HCT116 (cell line): ENCODE measurements around the gene NXPH1. TPM values are rescaled to one million over a fixed set of nuclear protein-coding genes. Genes with fewer than 3 reads are reported as not detected.

Source experiments
- ATAC-seq: fragments of 200-7000 bp; cut with Tn5 transposase; 2 replicates; pipeline ENCODE4 v1.9.1; 2020; ENCODE audit warnings: mild to moderate bottlenecking, moderate library complexity
- BruUV-seq: library from RNA; stranded (reverse); fragments of 400-500 nt; replicated peaks from 2 replicates; lab custom pipeline; 2021; lab: Mats Ljungman, UMichigan
- CTCF ChIA-PET: fragments of 300-600 bp; sonication (Branson Sonifier 250); formaldehyde crosslinking; loops from one replicate; lab custom pipeline; 2021; ENCODE audit warnings: antibody characterized with exemption; lab: Charles Lee
- POLR2A ChIA-PET: fragments of 300-600, 350-600 bp; sonication (Branson Sonifier 250); formaldehyde crosslinking; loops from one replicate; lab custom pipeline; 2021; ENCODE audit warnings: antibody characterized with exemption; lab: Charles Lee
- RAD21 ChIA-PET, 2 experiments: fragments of 300-600 bp; sonication (Branson Sonifier 250); formaldehyde crosslinking; loops; one replicate each; lab custom pipeline; 2023; ENCODE audit warnings: low total read pairs in 2 of 2; ENCODE audit not compliant: uncharacterized antibody in 2 of 2, unreplicated experiment in 2 of 2, low non-redundant PET in 1 of 2; lab: Charles Lee
- DNase-seq: peaks from one replicate; pipeline ENCODE4 v3.0.0-alpha.2; 2010; ENCODE audit warnings: low read depth, low spot score
- H2AFZ ChIP-seq: fragments of 200-600 bp; shearing (Covaris generic), sonication (generic); 2 replicates; pipeline ENCODE4 v1.6.1; 2017; ENCODE audit warnings: low read depth, mixed run types, mixed read lengths, antibody characterized with exemption, low read length; ENCODE audit not compliant: poor library complexity, severe bottlenecking
- H3K27ac ChIP-seq: 2 replicates; pipeline ENCODE4 v1.5.1; 2012; ENCODE audit warnings: low read depth, low read length
- H3K27me3 ChIP-seq: fragments of 200-600 bp; sonication (generic); 2 replicates; pipeline ENCODE4 v1.6.1; 2016; ENCODE audit warnings: mixed run types, low read length, mixed read lengths; ENCODE audit not compliant: insufficient read depth
- H3K36me3 ChIP-seq, 2 experiments: fragments of 200-500 bp in 1 of 2; fragments of 200-600 bp in 1 of 2; sonication (Bioruptor generic) in 1 of 2; sonication (generic) in 1 of 2; 2 replicates each; pipeline versions ENCODE4 v1.5.1 to v1.6.1; 2014 to 2016; ENCODE audit warnings: low read length in 2 of 2, inconsistent platforms in 1 of 2, mixed read lengths in 1 of 2, mixed run types in 1 of 2; ENCODE audit not compliant: insufficient read depth in 2 of 2, control insufficient read depth in 1 of 2
- H3K4me1 ChIP-seq, 2 experiments: fragments of 200-600 bp in 1 of 2; sonication (generic) in 1 of 2; 2 replicates each; pipeline versions ENCODE4 v1.5.1 to v1.6.1; 2012 to 2017; ENCODE audit warnings: low read length in 2 of 2, inconsistent platforms in 1 of 2, mild to moderate bottlenecking in 1 of 2, mixed read lengths in 1 of 2, mixed run types in 1 of 2, moderate library complexity in 1 of 2; ENCODE audit not compliant: insufficient read depth in 2 of 2, control insufficient read depth in 1 of 2
- H3K4me2 ChIP-seq: fragments of 200-600 bp; sonication (generic); 2 replicates; pipeline ENCODE4 v1.6.1; 2017; ENCODE audit warnings: mixed run types, low read length, mixed read lengths
- H3K4me3 ChIP-seq, 2 experiments: fragments of 200-600 bp in 1 of 2; sonication (generic) in 1 of 2; replicated peaks in 1 of 2; 2 replicates each; pipeline ENCODE4 v1.5.1; 2011 to 2016; ENCODE audit warnings: low read length in 2 of 2, control low read depth in 1 of 2, low read depth in 1 of 2, mild to moderate bottlenecking in 1 of 2, mixed read lengths in 1 of 2, mixed run types in 1 of 2
- H3K79me2 ChIP-seq: fragments of 200-600 bp; sonication (generic); 2 replicates; pipeline ENCODE4 v1.6.1; 2017; ENCODE audit warnings: mild to moderate bottlenecking, mixed run types, low read length, moderate library complexity, mixed read lengths; ENCODE audit not compliant: insufficient read depth
- H3K9ac ChIP-seq: fragments of 200-600 bp; sonication (generic); 2 replicates; pipeline ENCODE4 v1.6.1; 2016; ENCODE audit warnings: low read length, mixed read lengths
- H3K9me2 ChIP-seq: fragments of 200-600 bp; sonication (generic), shearing (Covaris generic); 2 replicates; pipeline ENCODE4 v1.6.1; 2017; ENCODE audit warnings: mixed run types, mild to moderate bottlenecking, moderate library complexity; ENCODE audit not compliant: insufficient read depth
- H3K9me3 ChIP-seq, 2 experiments: fragments of 200-500 bp in 1 of 2; fragments of 200-600 bp in 1 of 2; sonication (Bioruptor generic) in 1 of 2; sonication (generic) in 1 of 2; 2 replicates each; pipeline ENCODE4 v1.6.1; 2014 to 2017; ENCODE audit warnings: low read length in 2 of 2, mixed read lengths in 2 of 2, inconsistent platforms in 1 of 2, low read depth in 1 of 2, mild to moderate bottlenecking in 1 of 2, mixed run types in 1 of 2, moderate library complexity in 1 of 2; ENCODE audit not compliant: control insufficient read depth in 1 of 2, insufficient read depth in 1 of 2
- H4K20me1 ChIP-seq: fragments of 200-600 bp; sonication (generic), shearing (Covaris generic); 2 replicates; pipeline ENCODE4 v1.6.1; 2017; ENCODE audit warnings: mixed run types, mild to moderate bottlenecking, moderate library complexity; ENCODE audit not compliant: insufficient read depth
- CEBPB ChIP-seq: IDR thresholded peaks from 2 replicates; pipeline ENCODE4 v1.6.1; 2012; ENCODE audit warnings: low read depth
- EGR1 ChIP-seq: IDR thresholded peaks from 2 replicates; pipeline ENCODE4 v1.6.1; 2012; ENCODE audit warnings: low read depth
- ELF1 ChIP-seq: IDR thresholded peaks from 2 replicates; pipeline ENCODE4 v1.6.1; 2012; ENCODE audit warnings: low read depth, borderline replicate concordance
- EZH2 ChIP-seq: fragments of 200-600 bp; sonication (generic); IDR thresholded peaks from 2 replicates; pipeline ENCODE4 v1.6.1; 2017; ENCODE audit warnings: antibody characterized with exemption, mixed run types
- EZH2phosphoT487 ChIP-seq: fragments of 200-600 bp; IDR thresholded peaks from 2 replicates; pipeline ENCODE4 v1.6.1; 2018; ENCODE audit warnings: antibody characterized with exemption, borderline replicate concordance
- FOSL1 ChIP-seq: IDR thresholded peaks from 2 replicates; pipeline ENCODE4 v1.6.1; 2012; ENCODE audit warnings: low read depth
- JUND ChIP-seq: IDR thresholded peaks from 2 replicates; pipeline ENCODE4 v1.6.1; 2012
- POLR2A ChIP-seq: IDR thresholded peaks from 2 replicates; pipeline ENCODE4 v1.7.0; 2011; ENCODE audit warnings: borderline replicate concordance; ENCODE audit not compliant: insufficient read depth, insufficient read length; ENCODE audit errors: extremely low read depth
- RAD21 ChIP-seq: IDR thresholded peaks from 2 replicates; pipeline ENCODE4 v1.6.1; 2012; ENCODE audit warnings: low read depth, mild to moderate bottlenecking
- SIN3A ChIP-seq: IDR thresholded peaks from 2 replicates; pipeline ENCODE4 v1.6.1; 2012; ENCODE audit warnings: low read depth
- SP1 ChIP-seq: IDR thresholded peaks from 2 replicates; pipeline ENCODE4 v1.6.1; 2012; ENCODE audit warnings: low read depth
- SRF ChIP-seq: IDR thresholded peaks from 2 replicates; pipeline ENCODE4 v1.6.1; 2012; ENCODE audit warnings: low read depth
- TCF7L2 ChIP-seq: IDR thresholded peaks from 2 replicates; pipeline ENCODE4 v1.7.0; 2011; ENCODE audit warnings: borderline replicate concordance, inconsistent platforms; ENCODE audit not compliant: insufficient read depth, insufficient read length; ENCODE audit errors: extremely low read depth
- YY1 ChIP-seq: IDR thresholded peaks from 2 replicates; pipeline ENCODE4 v1.6.1; 2011; ENCODE audit warnings: low read length, low read depth, moderate library complexity, mild to moderate bottlenecking; ENCODE audit not compliant: insufficient replicate concordance; ENCODE audit errors: extremely low read depth
- ZFX ChIP-seq: fragments of 450-650 bp; IDR thresholded peaks from 2 replicates; pipeline ENCODE4 v1.6.1; 2017
- intact Hi-C: fragments of 100-400 bp; cut with micrococcal nuclease; formaldehyde crosslinking; loops from 2 replicates; pipeline ENCODE4 v1.10.0; 2022
- total RNA-seq: library from RNA; stranded (reverse); gene quantifications from one replicate; pipeline ENCODE4 v1.2.1, GENCODE V29; 2021; ENCODE audit not compliant: unreplicated experiment
- TF ChIP-seq, protein P1 (sequence below): IDR thresholded peaks from 2 replicates; pipeline ENCODE4 v1.6.1; 2011; ENCODE audit warnings: mild to moderate bottlenecking, low read length, moderate library complexity; ENCODE audit not compliant: insufficient replicate concordance; ENCODE audit errors: extremely low read depth
- TF ChIP-seq, protein P2 (sequence below), 3 experiments: fragments of 200-600 bp in 1 of 3; sonication (generic) in 1 of 3; IDR thresholded peaks in 2 of 3; conservative IDR thresholded peaks in 1 of 3; 2 replicates each; pipeline ENCODE4 v1.5.1; 2012 to 2017; ENCODE audit warnings: low read depth in 2 of 3, low read length in 2 of 3, antibody characterized with exemption in 1 of 3, borderline replicate concordance in 1 of 3, control low read depth in 1 of 3, mild to moderate bottlenecking in 1 of 3, mixed read lengths in 1 of 3, mixed run types in 1 of 3, moderate library complexity in 1 of 3; ENCODE audit not compliant: insufficient read depth in 1 of 3
- TF ChIP-seq, protein P3 (sequence below): IDR thresholded peaks from 2 replicates; pipeline ENCODE4 v1.6.1; 2012; ENCODE audit warnings: low read depth
- TF ChIP-seq, protein P4 (sequence below): IDR thresholded peaks from 2 replicates; pipeline ENCODE4 v1.6.1; 2012
- TF ChIP-seq, protein P5 (sequence below): IDR thresholded peaks from 2 replicates; pipeline ENCODE4 v1.6.1; 2012

The NXPH1 gene
- total RNA-seq, 1 experiment from 2014 or later, result 0.17 TPM

DNA sequence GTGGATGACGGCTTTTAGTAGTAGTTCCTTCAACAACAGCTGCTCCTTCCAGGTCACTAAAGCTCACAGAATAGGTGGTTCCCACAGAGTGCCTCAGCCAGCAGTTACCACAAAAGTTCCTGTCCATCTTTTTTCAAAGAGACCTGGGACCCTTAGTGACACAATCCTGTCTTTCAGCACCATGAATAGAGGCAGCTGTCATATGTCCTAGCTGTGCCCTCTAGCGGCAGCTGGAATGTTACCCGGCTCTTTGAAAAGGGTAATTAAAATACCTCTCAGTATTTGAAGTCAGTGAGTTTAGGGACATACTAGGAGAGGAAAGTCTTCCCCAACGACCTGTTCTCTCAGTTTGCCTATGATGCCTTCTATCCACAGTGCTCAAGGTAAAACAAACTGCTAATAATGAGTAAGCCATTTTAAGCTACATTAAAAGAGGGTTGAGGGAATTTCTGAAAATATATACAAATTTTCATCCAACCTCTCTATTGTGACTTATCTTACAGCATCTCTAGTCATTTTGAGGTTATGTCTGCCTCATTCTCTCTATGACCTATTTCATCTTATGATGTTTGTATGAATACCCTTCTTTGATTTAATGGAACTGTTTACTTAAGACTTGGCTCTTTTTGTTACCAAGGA lies 290.8 kb downstream of the NXPH1 start:
- BruUV-seq, result no TSS peak
- RAD21 ChIA-PET, result no interaction called here
- CTCF ChIA-PET, result interaction anchor here (0.8 to 1.2 kb wide), 6 partner anchors 16 to 305 kb away, joined by 3 to 6 read pairs (median 3); no protein-coding TSS in a partner anchor
- H3K27me3 ChIP-seq, result no peaks in the 10 kb centered on the region
- H3K9me2 ChIP-seq, result no peaks in the 10 kb centered on the region
- H3K4me1 ChIP-seq, result no peaks in the 10 kb centered on the region
- no peaks in the 10 kb centered on the region for H4K20me1 ChIP-seq
- POLR2A ChIA-PET, result no interaction called here
- no peak for DNase-seq
- no peak overlapping the region for H2AFZ ChIP-seq
- H3K9me3 ChIP-seq, result no peaks in the 10 kb centered on the region
- H3K9ac ChIP-seq, result no peak overlapping the region
- intact Hi-C loops, result loop anchor here (1.0 to 5.0 kb wide), 2 partner anchors 287 to 307 kb away; no protein-coding TSS in a partner anchor
- H3K36me3 ChIP-seq, result no peaks in the 10 kb centered on the region
- no peaks in the 10 kb centered on the region for H3K79me2 ChIP-seq
- no peak overlapping the region for H3K27ac ChIP-seq
- no peak overlapping the region for H3K4me3 ChIP-seq
- peak; percentile 78 for ATAC-seq
- H3K4me2 ChIP-seq, result no peak overlapping the region
- TF ChIP-seq YY1 (no peak), FOSL1 (no peak), ELF1 (no peak), EZH2 (no peak), CEBPB (no peak), RAD21 (peak; percentile 53), POLR2A (no peak), SIN3A (no peak), SP1 (no peak), ZFX (no peak), JUND (no peak), SRF (no peak), TCF7L2 (peak; percentile 51), EZH2phosphoT487 (no peak), EGR1 (no peak)
- TF ChIP-seq, protein P1, sequence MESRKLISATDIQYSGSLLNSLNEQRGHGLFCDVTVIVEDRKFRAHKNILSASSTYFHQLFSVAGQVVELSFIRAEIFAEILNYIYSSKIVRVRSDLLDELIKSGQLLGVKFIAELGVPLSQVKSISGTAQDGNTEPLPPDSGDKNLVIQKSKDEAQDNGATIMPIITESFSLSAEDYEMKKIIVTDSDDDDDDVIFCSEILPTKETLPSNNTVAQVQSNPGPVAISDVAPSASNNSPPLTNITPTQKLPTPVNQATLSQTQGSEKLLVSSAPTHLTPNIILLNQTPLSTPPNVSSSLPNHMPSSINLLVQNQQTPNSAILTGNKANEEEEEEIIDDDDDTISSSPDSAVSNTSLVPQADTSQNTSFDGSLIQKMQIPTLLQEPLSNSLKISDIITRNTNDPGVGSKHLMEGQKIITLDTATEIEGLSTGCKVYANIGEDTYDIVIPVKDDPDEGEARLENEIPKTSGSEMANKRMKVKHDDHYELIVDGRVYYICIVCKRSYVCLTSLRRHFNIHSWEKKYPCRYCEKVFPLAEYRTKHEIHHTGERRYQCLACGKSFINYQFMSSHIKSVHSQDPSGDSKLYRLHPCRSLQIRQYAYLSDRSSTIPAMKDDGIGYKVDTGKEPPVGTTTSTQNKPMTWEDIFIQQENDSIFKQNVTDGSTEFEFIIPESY, result no peak
- TF ChIP-seq, protein P2, sequence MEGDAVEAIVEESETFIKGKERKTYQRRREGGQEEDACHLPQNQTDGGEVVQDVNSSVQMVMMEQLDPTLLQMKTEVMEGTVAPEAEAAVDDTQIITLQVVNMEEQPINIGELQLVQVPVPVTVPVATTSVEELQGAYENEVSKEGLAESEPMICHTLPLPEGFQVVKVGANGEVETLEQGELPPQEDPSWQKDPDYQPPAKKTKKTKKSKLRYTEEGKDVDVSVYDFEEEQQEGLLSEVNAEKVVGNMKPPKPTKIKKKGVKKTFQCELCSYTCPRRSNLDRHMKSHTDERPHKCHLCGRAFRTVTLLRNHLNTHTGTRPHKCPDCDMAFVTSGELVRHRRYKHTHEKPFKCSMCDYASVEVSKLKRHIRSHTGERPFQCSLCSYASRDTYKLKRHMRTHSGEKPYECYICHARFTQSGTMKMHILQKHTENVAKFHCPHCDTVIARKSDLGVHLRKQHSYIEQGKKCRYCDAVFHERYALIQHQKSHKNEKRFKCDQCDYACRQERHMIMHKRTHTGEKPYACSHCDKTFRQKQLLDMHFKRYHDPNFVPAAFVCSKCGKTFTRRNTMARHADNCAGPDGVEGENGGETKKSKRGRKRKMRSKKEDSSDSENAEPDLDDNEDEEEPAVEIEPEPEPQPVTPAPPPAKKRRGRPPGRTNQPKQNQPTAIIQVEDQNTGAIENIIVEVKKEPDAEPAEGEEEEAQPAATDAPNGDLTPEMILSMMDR (IDR thresholded peaks at IDR 0.05 in 2 of 3, conservative IDR thresholded peaks at IDR 0.05 in 1 of 3; ENCODE audit: borderline replicate concordance in 1 of 3, insufficient read depth in 1 of 3, low read depth in 2 of 3, low read length in 2 of 3), result peak; percentile 37 to 76 (median 71); a peak in 5 of 6 replicates
- TF ChIP-seq, protein P3, sequence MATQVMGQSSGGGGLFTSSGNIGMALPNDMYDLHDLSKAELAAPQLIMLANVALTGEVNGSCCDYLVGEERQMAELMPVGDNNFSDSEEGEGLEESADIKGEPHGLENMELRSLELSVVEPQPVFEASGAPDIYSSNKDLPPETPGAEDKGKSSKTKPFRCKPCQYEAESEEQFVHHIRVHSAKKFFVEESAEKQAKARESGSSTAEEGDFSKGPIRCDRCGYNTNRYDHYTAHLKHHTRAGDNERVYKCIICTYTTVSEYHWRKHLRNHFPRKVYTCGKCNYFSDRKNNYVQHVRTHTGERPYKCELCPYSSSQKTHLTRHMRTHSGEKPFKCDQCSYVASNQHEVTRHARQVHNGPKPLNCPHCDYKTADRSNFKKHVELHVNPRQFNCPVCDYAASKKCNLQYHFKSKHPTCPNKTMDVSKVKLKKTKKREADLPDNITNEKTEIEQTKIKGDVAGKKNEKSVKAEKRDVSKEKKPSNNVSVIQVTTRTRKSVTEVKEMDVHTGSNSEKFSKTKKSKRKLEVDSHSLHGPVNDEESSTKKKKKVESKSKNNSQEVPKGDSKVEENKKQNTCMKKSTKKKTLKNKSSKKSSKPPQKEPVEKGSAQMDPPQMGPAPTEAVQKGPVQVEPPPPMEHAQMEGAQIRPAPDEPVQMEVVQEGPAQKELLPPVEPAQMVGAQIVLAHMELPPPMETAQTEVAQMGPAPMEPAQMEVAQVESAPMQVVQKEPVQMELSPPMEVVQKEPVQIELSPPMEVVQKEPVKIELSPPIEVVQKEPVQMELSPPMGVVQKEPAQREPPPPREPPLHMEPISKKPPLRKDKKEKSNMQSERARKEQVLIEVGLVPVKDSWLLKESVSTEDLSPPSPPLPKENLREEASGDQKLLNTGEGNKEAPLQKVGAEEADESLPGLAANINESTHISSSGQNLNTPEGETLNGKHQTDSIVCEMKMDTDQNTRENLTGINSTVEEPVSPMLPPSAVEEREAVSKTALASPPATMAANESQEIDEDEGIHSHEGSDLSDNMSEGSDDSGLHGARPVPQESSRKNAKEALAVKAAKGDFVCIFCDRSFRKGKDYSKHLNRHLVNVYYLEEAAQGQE, result peak; percentile 56
- TF ChIP-seq, protein P4, sequence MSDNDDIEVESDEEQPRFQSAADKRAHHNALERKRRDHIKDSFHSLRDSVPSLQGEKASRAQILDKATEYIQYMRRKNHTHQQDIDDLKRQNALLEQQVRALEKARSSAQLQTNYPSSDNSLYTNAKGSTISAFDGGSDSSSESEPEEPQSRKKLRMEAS, result no peak
- TF ChIP-seq, protein P5, sequence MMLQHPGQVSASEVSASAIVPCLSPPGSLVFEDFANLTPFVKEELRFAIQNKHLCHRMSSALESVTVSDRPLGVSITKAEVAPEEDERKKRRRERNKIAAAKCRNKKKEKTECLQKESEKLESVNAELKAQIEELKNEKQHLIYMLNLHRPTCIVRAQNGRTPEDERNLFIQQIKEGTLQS, result no peak
